Activated naive CD8-positive, alpha-beta T cell treated with anti-CD3 and anti-CD28 coated beads for 36 hours (primary cell): ENCODE measurements around the gene ZSCAN23. TPM values are rescaled to one million over a fixed set of nuclear protein-coding genes. Genes with fewer than 3 reads are reported as not detected.
"Not testable (repeated sequence)": the region's sequence is repeated elsewhere in the genome, so short reads cannot be mapped to it uniquely, and the experiment has no call there.

Experiments used
- DNase-seq: peaks from one replicate; pipeline ENCODE4 v3.0.0; 2021
- H3K27ac Mint-ChIP-seq: one replicate; pipeline ENCODE4 v1.8.0; 2022; ENCODE audit warnings: mild to moderate bottlenecking, moderate library complexity, mixed read lengths
- H3K27me3 Mint-ChIP-seq: one replicate; pipeline ENCODE4 v1.8.0; 2022; ENCODE audit warnings: mild to moderate bottlenecking, mixed read lengths
- H3K36me3 Mint-ChIP-seq: one replicate; pipeline ENCODE4 v1.8.0; 2021; ENCODE audit warnings: mild to moderate bottlenecking, mixed read lengths
- H3K4me1 Mint-ChIP-seq: one replicate; pipeline ENCODE4 v1.8.0; 2021; ENCODE audit warnings: mixed read lengths
- H3K4me3 Mint-ChIP-seq: one replicate; pipeline ENCODE4 v1.8.0; 2022; ENCODE audit warnings: mild to moderate bottlenecking, moderate library complexity, mixed read lengths
- H3K9me3 Mint-ChIP-seq: one replicate; pipeline ENCODE4 v1.8.0; 2022; ENCODE audit warnings: mixed read lengths
- total RNA-seq, 2 experiments: library from RNA; stranded (reverse); gene quantifications; one replicate each; pipeline ENCODE4 v1.2.3, GENCODE V29; 2021

The ZSCAN23 gene
- 1 to 10 TPM; 1.3 to 1.6 TPM for total RNA-seq

DNA sequence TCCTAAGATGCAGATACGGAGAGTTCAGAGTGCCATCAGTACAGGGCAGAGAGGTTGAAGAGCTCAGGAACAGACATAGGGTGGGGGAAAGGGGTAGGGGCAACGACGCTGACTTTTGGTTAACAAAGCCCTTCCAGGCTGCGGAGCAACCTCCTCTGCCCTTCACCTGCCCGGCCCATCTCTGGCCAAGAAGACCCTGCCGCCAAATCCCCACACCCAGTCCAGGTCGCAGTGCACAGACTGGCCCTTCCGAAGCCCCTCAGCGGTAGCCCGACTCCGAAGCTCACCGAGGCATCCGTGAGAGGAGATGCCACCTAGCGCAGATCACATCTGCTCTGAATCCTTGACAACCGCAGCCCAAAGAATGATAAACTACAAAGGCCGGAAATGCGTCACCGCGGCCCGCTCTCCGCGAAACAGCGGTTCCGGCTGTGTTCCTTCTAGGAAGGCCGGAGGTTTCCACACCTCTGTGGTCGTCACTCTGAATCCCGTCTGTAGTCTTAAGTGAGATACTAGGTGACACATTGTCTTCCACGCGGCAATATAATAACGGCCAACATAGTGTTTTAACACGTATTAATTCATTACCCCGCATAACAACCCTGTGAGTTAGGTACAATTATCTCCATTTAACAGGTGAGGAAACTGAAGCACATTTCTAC is at the start of gene ZSCAN23:
ZSCAN23 (minus strand) TSS at position 380 of the 662 bp plus-strand sequence. CDS start 7,225 bp downstream, outside the sequence.
- H3K36me3 Mint-ChIP-seq = peaks cover 16% of the 10 kb centered on the region
- H3K4me1 Mint-ChIP-seq = peaks cover 16% of the 10 kb centered on the region
- H3K9me3 Mint-ChIP-seq = peaks cover 12% of the 10 kb centered on the region
- H3K27me3 Mint-ChIP-seq = peaks cover 29% of the 10 kb centered on the region
- H3K4me3 Mint-ChIP-seq = peak within 1 kb of the TSS; percentile 99
- DNase-seq = peak; percentile 87
- peak within 1 kb of the TSS; percentile 94 for H3K27ac Mint-ChIP-seq

DNA sequence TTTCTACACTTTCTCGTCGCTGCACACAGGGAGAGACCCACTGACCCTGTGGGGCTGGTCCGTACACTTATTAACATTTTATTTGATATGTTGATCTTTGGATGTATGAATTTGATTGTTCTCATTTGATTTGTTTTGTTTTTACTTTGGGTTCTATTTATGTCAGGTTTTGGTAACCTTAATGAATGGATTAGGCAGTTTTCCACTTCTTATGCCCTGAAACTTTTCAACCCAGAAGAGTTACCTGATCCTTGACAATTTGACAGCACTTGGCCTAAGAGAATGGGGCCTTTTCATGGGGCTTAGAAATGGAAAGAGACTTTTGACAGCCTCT is 48.7 kb upstream of the ZSCAN23 start:
- Mint-ChIP-seq H3K4me3 (no peak overlapping the region), H3K27me3 (peaks cover 73% of the 10 kb centered on the region), H3K9me3 (peaks cover 1% of the 10 kb centered on the region), H3K4me1 (peaks cover 26% of the 10 kb centered on the region), H3K36me3 (no peaks in the 10 kb centered on the region), H3K27ac (no peak overlapping the region)
- DNase-seq = no peak

- peak; percentile 5 for DNase-seq
- peak overlapping the region; percentile 78 for H3K27ac Mint-ChIP-seq
- H3K9me3 Mint-ChIP-seq = peaks cover 1% of the 10 kb centered on the region
- H3K4me1 Mint-ChIP-seq = peaks cover 26% of the 10 kb centered on the region
- peak overlapping the region; percentile 78 for H3K4me3 Mint-ChIP-seq
- peaks cover 72% of the 10 kb centered on the region for H3K27me3 Mint-ChIP-seq
- H3K36me3 Mint-ChIP-seq = no peaks in the 10 kb centered on the region
These were observed 47.1 kb upstream of the ZSCAN23 start for GRCh38 chr6:28490205-28490890.

DNA sequence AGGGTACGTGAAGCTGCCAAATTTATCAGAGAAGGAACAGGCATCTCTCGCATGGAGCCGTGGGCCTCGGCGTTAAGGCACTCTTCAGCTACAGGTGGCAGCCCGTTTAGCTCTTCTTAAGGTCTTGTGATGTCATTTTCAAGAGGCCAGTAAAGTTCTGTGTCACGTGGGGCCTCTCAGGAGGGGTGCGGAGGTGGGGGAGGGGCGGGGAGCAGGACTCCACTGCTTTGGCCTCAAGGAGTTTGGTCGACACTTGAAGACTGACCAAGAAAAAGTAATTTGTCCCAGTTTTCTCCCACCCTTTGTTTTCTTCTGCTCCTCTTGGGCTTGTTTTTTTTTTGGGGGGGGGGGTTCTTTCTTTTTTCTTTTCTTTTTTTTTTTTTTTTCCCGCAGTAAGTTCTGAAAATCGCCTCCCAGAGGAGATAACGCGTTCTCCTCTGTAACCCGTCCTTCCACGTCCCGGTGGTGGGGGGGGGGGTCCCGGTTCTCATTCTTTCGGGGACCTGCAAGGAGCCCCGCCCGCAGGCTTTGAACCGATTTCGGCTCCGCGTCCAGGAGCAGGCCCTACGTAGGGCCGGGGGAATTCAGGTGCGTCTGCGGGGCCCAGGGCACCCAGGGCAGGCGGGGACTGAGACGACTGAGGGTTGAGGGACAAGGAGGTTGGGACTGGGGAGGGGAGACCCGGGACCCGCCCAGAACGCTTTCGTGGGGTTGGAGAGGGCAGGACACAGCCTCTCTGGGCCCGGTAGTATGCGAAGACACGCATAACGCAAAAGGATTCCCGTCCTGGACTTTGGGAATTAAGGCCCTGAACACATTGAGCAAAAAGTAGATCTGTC is 46.3 kb upstream of the ZSCAN23 start:
- peak; percentile 52 for DNase-seq
- Mint-ChIP-seq H3K27ac (peak overlapping the region; percentile 78), H3K27me3 (peaks cover 75% of the 10 kb centered on the region), H3K9me3 (peaks cover 1% of the 10 kb centered on the region), H3K36me3 (no peaks in the 10 kb centered on the region), H3K4me3 (peak overlapping the region; percentile 78), H3K4me1 (peaks cover 26% of the 10 kb centered on the region)

DNA sequence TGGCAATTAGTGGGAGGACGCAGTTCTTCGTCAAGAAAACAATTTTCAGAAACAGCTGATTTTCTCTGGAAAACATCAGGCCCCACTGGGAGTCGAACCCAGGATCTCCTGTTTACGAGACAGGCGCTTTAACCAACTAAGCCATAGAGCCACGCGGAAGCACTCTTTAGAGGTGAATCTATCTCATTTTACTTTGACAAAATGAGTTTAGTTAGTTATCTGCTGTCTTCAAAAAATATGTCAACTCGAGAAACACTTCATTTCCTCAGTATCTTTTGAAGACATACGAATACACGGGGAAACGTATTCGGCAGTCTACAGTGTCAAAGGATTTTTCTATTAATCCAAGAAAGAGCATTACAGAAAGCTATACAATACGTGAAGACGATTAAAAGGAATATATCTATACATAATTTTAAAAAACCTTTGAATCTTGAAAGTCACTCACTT is 45.6 kb upstream of the ZSCAN23 start:
- Mint-ChIP-seq H3K27me3 (peaks cover 69% of the 10 kb centered on the region), H3K9me3 (peaks cover 1% of the 10 kb centered on the region), H3K36me3 (no peaks in the 10 kb centered on the region), H3K4me1 (peaks cover 26% of the 10 kb centered on the region), H3K27ac (peak overlapping the region; percentile 78), H3K4me3 (peak overlapping the region; percentile 78)
- DNase-seq = peak; percentile 40

- peaks cover 69% of the 10 kb centered on the region for H3K27me3 Mint-ChIP-seq
- H3K4me3 Mint-ChIP-seq = no peak overlapping the region
- H3K4me1 Mint-ChIP-seq = peaks cover 23% of the 10 kb centered on the region
- no peaks in the 10 kb centered on the region for H3K36me3 Mint-ChIP-seq
- peaks cover 1% of the 10 kb centered on the region for H3K9me3 Mint-ChIP-seq
- no peak overlapping the region for H3K27ac Mint-ChIP-seq
- DNase-seq = no peak
These were observed 43.9 kb upstream of the ZSCAN23 start for GRCh38 chr6:28486988-28487742.

DNA sequence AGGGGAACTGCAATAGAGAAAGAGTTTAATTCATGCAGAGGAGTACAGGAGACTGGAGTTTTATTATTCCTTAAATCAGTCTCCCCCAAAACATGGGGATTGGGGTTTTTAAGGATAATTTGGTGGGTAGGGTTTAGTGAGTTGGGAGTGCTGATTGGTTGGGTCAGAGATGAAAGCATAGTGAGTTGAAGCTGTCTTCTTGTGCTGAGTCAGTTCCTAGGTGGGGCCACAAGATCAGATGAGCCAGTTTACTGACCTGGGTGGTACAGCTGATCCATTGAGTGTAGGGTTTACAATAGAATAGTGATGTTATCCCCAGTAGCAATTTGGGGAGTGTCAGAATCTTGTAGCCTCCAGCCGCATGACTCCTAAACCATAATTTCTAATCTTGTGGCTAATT is 43.2 kb upstream of the ZSCAN23 start:
- Mint-ChIP-seq H3K4me1 (peaks cover 20% of the 10 kb centered on the region), H3K4me3 (no peak overlapping the region), H3K36me3 (no peaks in the 10 kb centered on the region), H3K27me3 (peaks cover 69% of the 10 kb centered on the region), H3K27ac (no peak overlapping the region), H3K9me3 (peaks cover 1% of the 10 kb centered on the region)
- DNase-seq = no peak

DNA sequence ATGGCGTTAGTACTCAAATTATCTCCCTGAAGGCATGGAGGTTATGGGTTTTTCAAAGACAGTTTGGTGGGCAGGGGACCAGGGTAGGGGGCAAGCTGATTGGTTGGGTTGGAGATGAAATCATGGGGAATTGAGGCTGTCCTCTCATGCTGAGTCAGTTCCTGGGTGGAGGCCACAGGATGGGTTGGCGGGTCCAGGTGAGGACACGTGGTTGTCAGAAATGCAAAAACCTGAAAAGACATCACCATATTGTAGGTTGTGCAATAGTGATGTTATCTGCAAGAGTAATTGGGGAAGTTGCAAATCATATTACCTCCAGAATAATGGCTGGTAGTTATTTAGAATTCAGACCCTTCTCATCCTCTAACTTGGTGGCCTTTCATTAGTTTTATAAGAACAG is 42.2 kb upstream of the ZSCAN23 start:
- DNase-seq = no peak
- no peak overlapping the region for H3K4me3 Mint-ChIP-seq
- peaks cover 16% of the 10 kb centered on the region for H3K4me1 Mint-ChIP-seq
- peaks cover 1% of the 10 kb centered on the region for H3K9me3 Mint-ChIP-seq
- H3K27me3 Mint-ChIP-seq = peaks cover 72% of the 10 kb centered on the region
- H3K36me3 Mint-ChIP-seq = no peaks in the 10 kb centered on the region
- H3K27ac Mint-ChIP-seq = no peak overlapping the region

- Mint-ChIP-seq H3K36me3 (no peaks in the 10 kb centered on the region), H3K9me3 (no peaks in the 10 kb centered on the region), H3K27ac (no peak overlapping the region), H3K4me3 (no peak overlapping the region), H3K4me1 (peaks cover 6% of the 10 kb centered on the region), H3K27me3 (peaks cover 77% of the 10 kb centered on the region)
- DNase-seq = no peak
These were observed 37.1 kb upstream of the ZSCAN23 start for GRCh38 chr6:28480253-28480932.

DNA sequence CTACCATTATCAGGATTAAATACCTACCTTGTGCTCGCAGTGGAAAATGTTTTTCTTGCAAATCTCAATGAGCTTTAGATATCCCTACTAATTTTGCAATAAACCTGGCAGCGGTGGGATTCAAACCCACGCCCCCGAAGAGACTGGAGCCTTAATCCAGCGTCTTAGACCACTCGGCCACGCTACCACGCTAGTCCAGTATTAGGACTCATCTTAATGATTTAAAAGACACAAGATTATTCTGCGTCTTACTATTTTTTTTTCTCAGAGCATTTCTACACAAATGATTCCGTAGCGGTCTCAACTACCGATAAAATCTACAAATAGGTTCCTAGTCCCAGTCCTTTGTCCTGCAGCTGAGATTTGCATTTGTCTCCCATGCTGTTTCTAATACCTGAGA is 35.2 kb upstream of the ZSCAN23 start:
- no peaks in the 10 kb centered on the region for H3K9me3 Mint-ChIP-seq
- peak overlapping the region; percentile 65 for H3K4me3 Mint-ChIP-seq
- DNase-seq = no peak

GRCh38 chr6:28474441-28475219 is 31.3 kb upstream of the ZSCAN23 start:
- Mint-ChIP-seq H3K27me3 (peaks cover 76% of the 10 kb centered on the region), H3K9me3 (no peaks in the 10 kb centered on the region), H3K36me3 (no peaks in the 10 kb centered on the region), H3K4me3 (peak overlapping the region; percentile 73), H3K4me1 (peaks cover 14% of the 10 kb centered on the region), H3K27ac (no peak overlapping the region)
- peak; percentile 12 for DNase-seq

More for the DNA sequence above, 35.2 kb upstream of the ZSCAN23 start:
- H3K27me3 Mint-ChIP-seq = peaks cover 84% of the 10 kb centered on the region
- peaks cover 14% of the 10 kb centered on the region for H3K4me1 Mint-ChIP-seq
- H3K36me3 Mint-ChIP-seq = no peaks in the 10 kb centered on the region
- no peak overlapping the region for H3K27ac Mint-ChIP-seq

DNA sequence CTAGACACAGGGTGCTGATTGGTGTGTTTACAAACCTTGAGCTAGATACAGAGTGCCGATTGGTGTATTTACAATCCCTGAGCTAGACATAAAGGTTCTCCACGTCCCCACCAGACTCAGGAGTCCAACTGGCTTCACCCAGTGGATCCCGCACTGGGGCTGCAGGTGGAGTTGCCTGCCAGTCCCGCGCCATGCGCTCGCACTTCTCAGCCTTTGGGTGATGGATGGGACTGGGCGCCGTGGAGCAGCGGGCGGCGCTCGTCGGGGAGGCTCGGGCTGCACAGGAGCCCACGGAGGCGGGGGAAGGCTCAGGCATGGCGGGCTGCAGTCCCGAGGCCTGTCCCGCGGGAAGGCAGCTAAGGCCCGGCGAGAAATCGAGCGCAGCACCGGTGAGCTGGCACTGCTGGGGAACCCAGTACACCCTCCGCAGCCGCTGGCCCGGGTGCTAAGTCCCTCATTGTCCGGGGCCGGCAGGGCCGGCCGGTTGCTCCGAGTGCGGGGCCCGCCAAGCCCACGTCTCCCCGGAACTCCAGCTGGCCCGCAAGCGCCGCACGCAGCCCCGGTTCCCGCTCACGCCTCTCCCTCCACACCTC is 26.0 kb upstream of the ZSCAN23 start:
- not testable (repeated sequence) for H3K9me3 Mint-ChIP-seq, H3K4me1 Mint-ChIP-seq, H3K36me3 Mint-ChIP-seq, H3K4me3 Mint-ChIP-seq, H3K27ac Mint-ChIP-seq, DNase-seq
- H3K27me3 Mint-ChIP-seq = peaks cover 56% of the 10 kb centered on the region

GRCh38 chr6:28468056-28468455 is 24.8 kb upstream of the ZSCAN23 start:
- no peaks in the 10 kb centered on the region for H3K4me1 Mint-ChIP-seq

More at GRCh38 chr6:28468056-28468455, 24.8 kb upstream of the ZSCAN23 start:
- Mint-ChIP-seq H3K27me3 (peaks cover 58% of the 10 kb centered on the region), H3K27ac (no peak overlapping the region), H3K36me3 (no peaks in the 10 kb centered on the region), H3K9me3 (no peaks in the 10 kb centered on the region), H3K4me3 (no peak overlapping the region)
- DNase-seq = no peak
